Tibial artery (tissue), 4 donors: Measurements from ENCODE around the gene RNF149.

ENCODE experiments used
- DNase-seq, 2 donors: peaks; one replicate each; pipeline ENCODE4 v3.0.0-alpha.2; 2019
- H3K27ac ChIP-seq, 2 donors: fragments of 200-600 bp; sonication (generic) in 1 of 2; 1 replicate in 1 of 2; 2 replicates in 1 of 2; pipeline ENCODE4 v1.5.1; 2018 to 2019; ENCODE audit warnings: mild to moderate bottlenecking in 1 of 2
- H3K27me3 ChIP-seq, 2 donors: fragments of 200-600 bp; sonication (generic) in 1 of 2; one replicate each; pipeline versions ENCODE4 v1.5.1 to v1.6.0; 2016 to 2019
- H3K36me3 ChIP-seq, 3 donors: fragments of 200-600 bp; sonication (generic) in 2 of 3; one replicate each; pipeline ENCODE4 v1.5.1; 2016 to 2019; ENCODE audit warnings: mild to moderate bottlenecking in 2 of 3
- H3K4me1 ChIP-seq, 4 donors: fragments of 200-600 bp; sonication (generic) in 2 of 4; 1 replicate in 3 of 4; 2 replicates in 1 of 4; pipeline ENCODE4 v1.5.1; 2016 to 2019
- H3K4me3 ChIP-seq, 2 donors: fragments of 200-600 bp; sonication (generic) in 1 of 2; 1 replicate in 1 of 2; 2 replicates in 1 of 2; pipeline ENCODE4 v1.5.1; 2018 to 2019; ENCODE audit warnings: mild to moderate bottlenecking in 2 of 2
- H3K9me3 ChIP-seq, 3 donors: fragments of 200-600 bp; sonication (generic) in 1 of 3; one replicate each; pipeline ENCODE4 v1.5.1; 2016 to 2019
- intact Hi-C: fragments of 100-400 bp; cut with DNase I; formaldehyde crosslinking; loops from one replicate; pipeline ENCODE4 v1.15.0; 2023; ENCODE audit warnings: low total_unique reads
- TF ChIP-seq, protein P1 (sequence below), 2 experiments: fragments of 200-600 bp in 1 of 2; fragments of 450-650 bp in 1 of 2; IDR thresholded peaks; one replicate each; pipeline ENCODE4 v1.5.1; 2017 to 2019; ENCODE audit warnings: antibody characterized with exemption in 2 of 2, mild to moderate bottlenecking in 1 of 2, moderate library complexity in 1 of 2

The RNF149 gene, protein sequence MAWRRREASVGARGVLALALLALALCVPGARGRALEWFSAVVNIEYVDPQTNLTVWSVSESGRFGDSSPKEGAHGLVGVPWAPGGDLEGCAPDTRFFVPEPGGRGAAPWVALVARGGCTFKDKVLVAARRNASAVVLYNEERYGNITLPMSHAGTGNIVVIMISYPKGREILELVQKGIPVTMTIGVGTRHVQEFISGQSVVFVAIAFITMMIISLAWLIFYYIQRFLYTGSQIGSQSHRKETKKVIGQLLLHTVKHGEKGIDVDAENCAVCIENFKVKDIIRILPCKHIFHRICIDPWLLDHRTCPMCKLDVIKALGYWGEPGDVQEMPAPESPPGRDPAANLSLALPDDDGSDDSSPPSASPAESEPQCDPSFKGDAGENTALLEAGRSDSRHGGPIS

DNA sequence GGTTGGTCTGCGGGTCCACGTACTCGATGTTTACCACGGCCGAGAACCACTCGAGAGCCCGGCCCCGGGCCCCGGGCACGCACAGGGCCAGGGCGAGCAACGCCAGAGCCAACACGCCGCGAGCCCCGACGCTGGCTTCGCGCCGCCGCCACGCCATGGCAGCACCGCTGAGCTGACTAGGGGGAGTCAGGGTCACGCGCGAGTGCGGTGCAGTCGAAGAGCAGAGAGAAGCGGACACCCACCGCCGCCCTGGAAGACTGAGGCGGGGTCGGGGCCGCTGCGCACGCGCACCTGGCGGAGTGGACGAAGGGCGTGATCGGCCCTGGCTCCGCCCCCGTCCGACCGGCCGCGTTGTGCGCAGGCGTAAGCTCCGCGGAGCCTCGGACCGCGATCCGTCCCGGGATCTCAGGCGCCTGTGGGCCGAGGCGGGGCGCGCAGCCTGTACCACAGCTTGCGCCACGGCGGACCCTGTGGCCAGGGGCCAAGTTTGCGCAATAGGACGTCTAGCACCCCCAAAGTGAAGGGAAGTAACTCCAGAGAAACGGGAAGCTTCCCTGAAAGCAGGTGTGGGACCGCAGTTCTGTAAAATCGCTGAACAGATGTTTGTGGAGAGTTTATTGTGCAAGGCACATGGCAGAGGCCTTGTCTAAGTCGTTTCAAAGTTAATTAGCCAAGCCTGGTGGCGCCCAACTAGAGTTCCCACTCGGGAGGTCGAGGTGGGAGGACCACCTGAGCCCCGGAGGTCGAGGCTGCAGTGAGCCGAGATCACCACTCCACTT is at the start of gene RNF149:
Gene RNF149 (minus strand): TSS at position 270 of the 779 bp plus-strand sequence. CDS start 113 bp downstream, at position 157.
- TF ChIP-seq, protein P1, sequence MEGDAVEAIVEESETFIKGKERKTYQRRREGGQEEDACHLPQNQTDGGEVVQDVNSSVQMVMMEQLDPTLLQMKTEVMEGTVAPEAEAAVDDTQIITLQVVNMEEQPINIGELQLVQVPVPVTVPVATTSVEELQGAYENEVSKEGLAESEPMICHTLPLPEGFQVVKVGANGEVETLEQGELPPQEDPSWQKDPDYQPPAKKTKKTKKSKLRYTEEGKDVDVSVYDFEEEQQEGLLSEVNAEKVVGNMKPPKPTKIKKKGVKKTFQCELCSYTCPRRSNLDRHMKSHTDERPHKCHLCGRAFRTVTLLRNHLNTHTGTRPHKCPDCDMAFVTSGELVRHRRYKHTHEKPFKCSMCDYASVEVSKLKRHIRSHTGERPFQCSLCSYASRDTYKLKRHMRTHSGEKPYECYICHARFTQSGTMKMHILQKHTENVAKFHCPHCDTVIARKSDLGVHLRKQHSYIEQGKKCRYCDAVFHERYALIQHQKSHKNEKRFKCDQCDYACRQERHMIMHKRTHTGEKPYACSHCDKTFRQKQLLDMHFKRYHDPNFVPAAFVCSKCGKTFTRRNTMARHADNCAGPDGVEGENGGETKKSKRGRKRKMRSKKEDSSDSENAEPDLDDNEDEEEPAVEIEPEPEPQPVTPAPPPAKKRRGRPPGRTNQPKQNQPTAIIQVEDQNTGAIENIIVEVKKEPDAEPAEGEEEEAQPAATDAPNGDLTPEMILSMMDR (IDR thresholded peaks at IDR 0.05): peak; percentile 12 to 41
- H3K9me3 ChIP-seq: no peaks in the 10 kb centered on the region
- peaks cover 0 to 36% (median 21%) of the 10 kb centered on the region in 4 donors for H3K4me1 ChIP-seq
- peak within 1 kb of the TSS; percentile 88 to 90 for H3K27ac ChIP-seq
- intact Hi-C loops: no loop called here
- no peaks in the 10 kb centered on the region for H3K36me3 ChIP-seq
- no peaks in the 10 kb centered on the region for H3K27me3 ChIP-seq
- peak; percentile 88 to 96 for DNase-seq
- peak within 1 kb of the TSS; percentile 82 to 85 for H3K4me3 ChIP-seq

DNA sequence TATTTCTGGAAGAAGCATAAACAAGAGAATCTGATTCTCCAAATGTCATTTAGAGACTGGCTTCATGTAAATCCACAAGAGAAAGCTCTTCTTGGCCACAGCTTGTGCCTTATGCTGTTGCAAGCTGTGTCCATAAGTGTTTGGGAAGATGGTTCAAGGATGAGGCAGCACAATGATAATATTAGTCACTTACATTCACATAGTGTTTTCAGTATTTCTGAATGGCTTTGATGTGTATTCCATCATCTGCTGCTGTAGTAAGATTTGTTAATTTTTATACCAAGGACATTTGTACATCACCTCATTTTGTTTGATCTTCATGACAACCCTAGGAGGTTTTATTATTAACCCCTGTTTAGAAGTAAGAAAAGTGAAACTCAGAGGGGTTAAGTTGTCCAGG is 48.9 kb upstream of the RNF149 start:
- Histone ChIP-seq H3K27ac (no peak overlapping the region), H3K4me1 (no peaks in the 10 kb centered on the region), H3K9me3 (no peaks in the 10 kb centered on the region), H3K36me3 (no peaks in the 10 kb centered on the region), H3K4me3 (no peak overlapping the region), H3K27me3 (no peaks in the 10 kb centered on the region)
- intact Hi-C loops: no loop called here
- TF ChIP-seq, protein P1 (IDR thresholded peaks at IDR 0.05): no peak
- no peak for DNase-seq

DNA sequence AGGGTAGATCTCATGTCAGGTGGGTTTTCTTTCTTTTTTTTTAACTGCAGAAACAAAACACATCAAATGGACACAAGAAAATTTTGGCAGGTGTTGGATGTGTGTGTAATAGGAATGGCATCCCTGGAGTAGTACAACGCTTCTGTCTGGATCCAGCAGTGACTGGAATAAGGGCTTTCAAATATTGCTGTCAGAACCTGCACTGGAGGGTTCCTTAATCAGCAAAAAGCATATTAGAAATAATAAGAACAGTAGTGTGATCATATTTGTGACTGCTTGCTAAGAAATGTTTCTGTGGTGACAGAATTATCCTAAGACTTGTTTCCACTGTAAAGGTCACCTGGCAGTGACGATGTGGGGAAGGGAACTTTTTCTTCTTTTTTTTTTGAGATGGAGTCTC is 48.0 kb upstream of the RNF149 start:
- Histone ChIP-seq H3K27ac (no peak overlapping the region), H3K36me3 (no peaks in the 10 kb centered on the region), H3K4me3 (no peak overlapping the region), H3K27me3 (no peaks in the 10 kb centered on the region), H3K9me3 (no peaks in the 10 kb centered on the region), H3K4me1 (no peaks in the 10 kb centered on the region)
- TF ChIP-seq, protein P1 (IDR thresholded peaks at IDR 0.05): no peak
- intact Hi-C loops: no loop called here
- DNase-seq: no peak

DNA sequence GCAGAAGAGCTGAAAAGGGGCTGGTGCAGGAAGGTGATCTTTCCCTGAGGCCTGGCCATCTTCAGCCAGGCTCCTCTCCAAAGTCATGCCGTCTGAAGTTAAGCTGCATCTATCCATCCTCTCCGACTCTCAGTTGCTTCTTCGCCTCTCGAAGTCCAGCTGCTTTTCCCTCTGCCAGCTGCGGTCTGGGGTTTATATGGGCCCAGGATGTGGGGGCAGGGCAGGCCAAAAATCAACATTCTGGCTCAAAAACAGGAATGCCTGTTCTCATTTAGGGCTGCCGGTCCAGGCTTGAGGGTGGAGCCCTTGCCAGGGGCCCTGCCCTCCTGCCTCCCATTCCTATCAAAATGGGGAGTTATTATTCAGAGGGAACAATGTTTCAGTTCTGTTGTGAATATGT is 47.6 kb upstream of the RNF149 start:
- TF ChIP-seq, protein P1 (IDR thresholded peaks at IDR 0.05): no peak
- no peak overlapping the region for H3K27ac ChIP-seq
- no peaks in the 10 kb centered on the region for H3K4me1 ChIP-seq
- no peak overlapping the region for H3K4me3 ChIP-seq
- intact Hi-C loops: no loop called here
- H3K36me3 ChIP-seq: no peaks in the 10 kb centered on the region
- DNase-seq: no peak
- H3K9me3 ChIP-seq: no peaks in the 10 kb centered on the region
- peaks cover 0 to under 1% of the 10 kb centered on the region in 2 donors for H3K27me3 ChIP-seq

DNA sequence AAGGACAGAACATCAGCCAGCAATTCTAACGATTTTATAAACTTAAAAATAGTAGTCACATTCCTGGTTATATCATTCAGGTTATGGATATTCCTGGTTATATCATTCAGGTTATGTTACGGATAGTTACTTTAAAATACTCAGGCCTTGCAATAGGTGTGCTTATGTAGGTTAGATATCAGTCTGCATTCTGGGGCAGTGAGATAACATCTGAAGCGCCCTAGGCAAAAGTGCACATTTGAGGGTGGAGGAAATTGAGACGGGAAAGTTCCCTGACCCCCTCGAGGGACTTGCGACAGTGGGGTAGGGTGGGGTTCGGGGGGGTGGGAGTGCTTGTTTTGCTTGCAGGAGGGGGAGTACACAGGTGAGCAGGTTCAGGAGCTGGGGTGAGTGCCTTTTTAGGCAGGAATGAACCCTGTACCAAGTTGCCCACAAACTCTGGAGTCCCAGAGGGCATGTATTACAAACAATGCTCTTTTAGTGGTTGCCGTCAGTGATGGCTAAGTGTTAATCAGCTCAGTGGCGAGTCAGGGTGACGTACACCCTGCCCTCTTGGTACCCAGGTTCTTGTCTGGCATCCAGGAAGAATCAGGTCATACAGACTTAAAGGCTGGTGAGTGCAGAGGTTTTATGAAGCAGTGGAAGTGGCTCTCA is 47.0 kb upstream of the RNF149 start:
- intact Hi-C loops: no loop called here
- no peak overlapping the region for H3K4me3 ChIP-seq
- peaks cover 0 to 2% of the 10 kb centered on the region in 2 donors for H3K27me3 ChIP-seq
- H3K36me3 ChIP-seq: no peaks in the 10 kb centered on the region
- no peaks in the 10 kb centered on the region for H3K4me1 ChIP-seq
- no peaks in the 10 kb centered on the region for H3K9me3 ChIP-seq
- TF ChIP-seq, protein P1 (IDR thresholded peaks at IDR 0.05): no peak
- H3K27ac ChIP-seq: no peak overlapping the region
- DNase-seq: no peak
